ENCODE results near the gene SCUBE1. TPM values are rescaled to one million over a fixed set of nuclear protein-coding genes. Genes with fewer than 3 reads are reported as not detected.
A peak's percentile ranks its signal among the peaks of the same experiment; 100 is the strongest.

The SCUBE1 gene
- total and polyA plus RNA-seq, 8 donors: 0.31 to 8.0 (median 1.8) TPM

DNA sequence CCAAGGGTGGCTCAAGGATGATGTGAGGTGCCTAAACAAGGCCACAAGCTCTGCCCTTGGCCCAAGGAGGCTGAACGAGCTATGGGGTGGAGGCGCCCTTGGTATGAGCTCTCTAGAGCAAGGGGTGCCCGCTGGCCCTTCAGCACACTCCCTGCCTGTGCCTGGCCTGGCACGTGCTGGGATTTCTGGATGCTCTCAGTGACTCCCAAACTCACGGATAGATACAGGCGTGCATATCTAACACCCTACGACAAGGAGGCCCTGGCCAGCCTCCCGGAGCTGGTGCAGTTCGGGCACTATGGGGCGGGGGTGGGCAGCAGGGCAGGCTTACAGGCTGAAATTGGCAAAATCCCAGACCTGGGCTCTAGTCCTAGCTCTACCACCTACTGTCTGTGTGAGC, 30.6 kb downstream of the SCUBE1 start:
- Histone ChIP-seq H3K36me3 (no peaks in the 10 kb centered on the region), H3K27ac (no peak overlapping the region), H3K9me3 (no peaks in the 10 kb centered on the region), H3K4me3 (no peak overlapping the region), H3K27me3 (no peaks in the 10 kb centered on the region), H3K4me1 (peaks cover 0 to 23% (median 9%) of the 10 kb centered on the region in 4 donors)
- intact Hi-C loops (cut with DNase I; ENCODE audit: low total_unique reads): no loop called here
- no peak for DNase-seq
- WGBS, 5 donors: 84 to 95% (median 90%) methylated on average over 4 to 10 of the region's 10 CpGs
- TF ChIP-seq POLR2AphosphoS5 (IDR thresholded peaks at IDR 0.05) (no peak), CTCF (IDR thresholded peaks at IDR 0.05) (no peak), EP300 (IDR thresholded peaks at IDR 0.05) (no peak), POLR2A (IDR thresholded peaks at IDR 0.05) (no peak)

- no peaks in the 10 kb centered on the region for H3K9me3 ChIP-seq
- H3K27ac ChIP-seq: no peak overlapping the region
- intact Hi-C loops (cut with DNase I; ENCODE audit: low total_unique reads): no loop called here
- no peak for DNase-seq
- peaks cover 0 to 33% (median 11%) of the 10 kb centered on the region in 4 donors for H3K4me1 ChIP-seq
- 86 to 100% (median 100%) methylated on average over 1 of the region's 1 CpG for WGBS, 5 donors
- no peaks in the 10 kb centered on the region for H3K36me3 ChIP-seq
- no peak for TF ChIP-seq POLR2AphosphoS5 (IDR thresholded peaks at IDR 0.05)
- TF ChIP-seq CTCF (IDR thresholded peaks at IDR 0.05): no peak
- no peak overlapping the region for H3K4me3 ChIP-seq
- no peaks in the 10 kb centered on the region for H3K27me3 ChIP-seq
These were observed 32.4 kb downstream of the SCUBE1 start for GRCh38 chr22:43310798-43311197.

- intact Hi-C loops (cut with DNase I; ENCODE audit: low total_unique reads): no loop called here
- no peaks in the 10 kb centered on the region for H3K36me3 ChIP-seq
- H3K27me3 ChIP-seq: no peaks in the 10 kb centered on the region
- H3K4me3 ChIP-seq: no peak overlapping the region
- TF ChIP-seq CTCF (IDR thresholded peaks at IDR 0.05) (no peak), POLR2A (IDR thresholded peaks at IDR 0.05) (no peak), EP300 (IDR thresholded peaks at IDR 0.05) (no peak), POLR2AphosphoS5 (IDR thresholded peaks at IDR 0.05) (no peak)
- peaks cover 0 to 33% (median 14%) of the 10 kb centered on the region in 4 donors for H3K4me1 ChIP-seq
- H3K9me3 ChIP-seq: no peaks in the 10 kb centered on the region
- no peak for DNase-seq
- 74 to 91% (median 86%) methylated on average over 4 to 5 of the region's 5 CpGs for WGBS, 5 donors
- no peak overlapping the region for H3K27ac ChIP-seq
These were observed 32.9 kb downstream of the SCUBE1 start for GRCh38 chr22:43310311-43310710.

- no peak overlapping the region for H3K4me3 ChIP-seq
- H3K36me3 ChIP-seq: no peaks in the 10 kb centered on the region
- TF ChIP-seq POLR2A (IDR thresholded peaks at IDR 0.05): no peak
- 77 to 83% (median 78%) methylated on average over 10 of the region's 10 CpGs for WGBS, 5 donors
- no peaks in the 10 kb centered on the region for H3K9me3 ChIP-seq
- peaks cover 0 to 37% (median 14%) of the 10 kb centered on the region in 4 donors for H3K4me1 ChIP-seq
- peak overlapping the region in 3 of 5 donors; percentile 42 to 51 (median 49) for H3K27ac ChIP-seq
- DNase-seq: no peak
- H3K27me3 ChIP-seq: no peaks in the 10 kb centered on the region
- intact Hi-C loops (cut with DNase I; ENCODE audit: low total_unique reads): no loop called here
These were observed 34.3 kb downstream of the SCUBE1 start for GRCh38 chr22:43308836-43309235.

- peaks cover 0 to 37% (median 11%) of the 10 kb centered on the region in 4 donors for H3K4me1 ChIP-seq
- TF ChIP-seq POLR2AphosphoS5 (IDR thresholded peaks at IDR 0.05) (no peak), POLR2A (IDR thresholded peaks at IDR 0.05) (no peak), EP300 (IDR thresholded peaks at IDR 0.05) (no peak), CTCF (IDR thresholded peaks at IDR 0.05) (no peak)
- no peaks in the 10 kb centered on the region for H3K36me3 ChIP-seq
- intact Hi-C loops (cut with DNase I; ENCODE audit: low total_unique reads): no loop called here
- peak overlapping the region in 3 of 5 donors; percentile 42 to 51 (median 49) for H3K27ac ChIP-seq
- H3K9me3 ChIP-seq: no peaks in the 10 kb centered on the region
- WGBS, 5 donors: 54 to 63% (median 60%) methylated on average over 20 to 21 of the region's 21 CpGs
- DNase-seq: peak in 1 of 2 donors; percentile 46
- no peaks in the 10 kb centered on the region for H3K27me3 ChIP-seq
- H3K4me3 ChIP-seq: no peak overlapping the region
These were observed 34.9 kb downstream of the SCUBE1 start for GRCh38 chr22:43308060-43308830.
